HepG2 (cell line): ENCODE results near the gene MAB21L4. TPM values are rescaled to one million over a fixed set of nuclear protein-coding genes. Genes with fewer than 3 reads are reported as not detected.

Experiments used
- GPN1 ChIP-seq: sonication (generic); formaldehyde crosslinking; IDR thresholded peaks from 2 replicates; pipeline ENCODE4 v1.5.1; 2020; ENCODE audit warnings: missing genetic modification reagents, borderline replicate concordance
- GTF2F1 ChIP-seq: fragments of 150-350 bp; IDR thresholded peaks from 2 replicates; pipeline ENCODE4 v1.6.1; 2014; ENCODE audit warnings: low read length
- HOXA3 ChIP-seq: sonication (generic); formaldehyde crosslinking; IDR thresholded peaks from 2 replicates; pipeline ENCODE4 v1.5.0; 2020; ENCODE audit warnings: missing genetic modification reagents
- MAZ ChIP-seq, 2 experiments: sonication (generic) in 1 of 2; formaldehyde crosslinking in 1 of 2; IDR thresholded peaks; 2 replicates each; pipeline versions ENCODE4 v1.5.0 to v1.6.1; 2012 to 2020; ENCODE audit warnings: low read depth in 2 of 2, mild to moderate bottlenecking in 2 of 2, borderline replicate concordance in 1 of 2, improper control_type of control experiment in 1 of 2, low read length in 1 of 2, missing genetic modification reagents in 1 of 2, moderate library complexity in 1 of 2
- POGZ ChIP-seq: sonication (generic); formaldehyde crosslinking; IDR thresholded peaks from 2 replicates; pipeline ENCODE4 v1.4.0; 2020; ENCODE audit warnings: mild to moderate bottlenecking, missing genetic modification reagents
- SNAPC2 ChIP-seq: sonication (generic); formaldehyde crosslinking; IDR thresholded peaks from 2 replicates; pipeline ENCODE4 v1.8.1; 2022; ENCODE audit warnings: mild to moderate bottlenecking, missing genetic modification reagents
- TCF7L2 ChIP-seq: IDR thresholded peaks from 2 replicates; pipeline ENCODE4 v1.6.1; 2011; ENCODE audit warnings: mild to moderate bottlenecking, low read depth, low read length, moderate library complexity
- TERF1 ChIP-seq: sonication (generic); formaldehyde crosslinking; IDR thresholded peaks from 2 replicates; pipeline ENCODE4 v1.8.0; 2022; ENCODE audit warnings: mild to moderate bottlenecking, missing genetic modification reagents, moderate library complexity
- TFDP2 ChIP-seq: sonication (generic); formaldehyde crosslinking; IDR thresholded peaks from 2 replicates; pipeline ENCODE4 v1.4.0; 2020; ENCODE audit warnings: missing genetic modification reagents
- TRIM24 ChIP-seq: sonication (generic); formaldehyde crosslinking; IDR thresholded peaks from 2 replicates; pipeline ENCODE4 v1.8.0; 2022; ENCODE audit warnings: mild to moderate bottlenecking, missing genetic modification reagents
- ZBTB2 ChIP-seq: sonication (generic); formaldehyde crosslinking; IDR thresholded peaks from 2 replicates; pipeline ENCODE4 v1.8.0; 2022; ENCODE audit warnings: low read depth, missing genetic modification reagents
- ZBTB20 ChIP-seq: sonication (generic); formaldehyde crosslinking; IDR thresholded peaks from 2 replicates; pipeline ENCODE4 v1.8.1; 2023; ENCODE audit warnings: missing genetic modification reagents, low read depth, mild to moderate bottlenecking, borderline replicate concordance
- ZFX ChIP-seq: sonication (generic); formaldehyde crosslinking; IDR thresholded peaks from 2 replicates; pipeline ENCODE4 v1.4.0; 2020; ENCODE audit warnings: mild to moderate bottlenecking, low read depth, missing genetic modification reagents, moderate library complexity
- ZGPAT ChIP-seq: IDR thresholded peaks from 2 replicates; pipeline ENCODE4 v1.6.1; 2016; ENCODE audit warnings: mild to moderate bottlenecking
- ZMYM2 ChIP-seq: sonication (generic); formaldehyde crosslinking; IDR thresholded peaks from 2 replicates; pipeline ENCODE4 v1.8.0; 2022; ENCODE audit warnings: mild to moderate bottlenecking, missing genetic modification reagents
- ZNF225 ChIP-seq: sonication (generic); formaldehyde crosslinking; IDR thresholded peaks from 2 replicates; pipeline ENCODE4 v1.4.0; 2020; ENCODE audit warnings: mild to moderate bottlenecking, missing genetic modification reagents
- ZNF232 ChIP-seq: sonication (generic); formaldehyde crosslinking; IDR thresholded peaks from 2 replicates; pipeline ENCODE4 v1.4.0; 2020; ENCODE audit warnings: missing genetic modification reagents, borderline replicate concordance
- ZNF451 ChIP-seq: sonication (generic); formaldehyde crosslinking; IDR thresholded peaks from 2 replicates; pipeline ENCODE4 v1.5.0; 2020; ENCODE audit warnings: mild to moderate bottlenecking, missing genetic modification reagents
- polyA plus RNA-seq, 8 experiments: library from polyadenylated mRNA; depleted of rRNA in 3 of 8; stranded (reverse) in 7 of 8; unstranded in 1 of 8; fragments of >200 nt; fragmentation: Illumina TruSeq in 4 of 8; extraction: Trizol in 4 of 8; gene quantifications; 2 replicates each; pipeline versions ENCODE4 v1.2.1 to v1.2.3, GENCODE V29; 2011 to 2016; ENCODE audit warnings: low read depth in 4 of 8, missing spikeins in 1 of 8, mixed read lengths in 1 of 8; ENCODE audit not compliant: insufficient read depth in 1 of 8
- total RNA-seq, 5 experiments: library from RNA; depleted of rRNA; stranded (reverse); fragments of >200 nt; fragmentation: Illumina TruSeq; extraction: Trizol; gene quantifications; 2 replicates each; pipeline ENCODE4 v1.2.3, GENCODE V29; 2016; ENCODE audit warnings: low read depth in 1 of 5
- TF ChIP-seq, protein P1 (sequence below): sonication (generic); formaldehyde crosslinking; IDR thresholded peaks from 2 replicates; pipeline ENCODE4 v1.4.0; 2020; ENCODE audit warnings: missing genetic modification reagents

The MAB21L4 gene
- total and polyA plus RNA-seq, 2 of the 13 experiments (the other 11 are each of a cell fraction or from before 2014, with no cell fraction given) = 3.0 to 14.0 TPM

DNA sequence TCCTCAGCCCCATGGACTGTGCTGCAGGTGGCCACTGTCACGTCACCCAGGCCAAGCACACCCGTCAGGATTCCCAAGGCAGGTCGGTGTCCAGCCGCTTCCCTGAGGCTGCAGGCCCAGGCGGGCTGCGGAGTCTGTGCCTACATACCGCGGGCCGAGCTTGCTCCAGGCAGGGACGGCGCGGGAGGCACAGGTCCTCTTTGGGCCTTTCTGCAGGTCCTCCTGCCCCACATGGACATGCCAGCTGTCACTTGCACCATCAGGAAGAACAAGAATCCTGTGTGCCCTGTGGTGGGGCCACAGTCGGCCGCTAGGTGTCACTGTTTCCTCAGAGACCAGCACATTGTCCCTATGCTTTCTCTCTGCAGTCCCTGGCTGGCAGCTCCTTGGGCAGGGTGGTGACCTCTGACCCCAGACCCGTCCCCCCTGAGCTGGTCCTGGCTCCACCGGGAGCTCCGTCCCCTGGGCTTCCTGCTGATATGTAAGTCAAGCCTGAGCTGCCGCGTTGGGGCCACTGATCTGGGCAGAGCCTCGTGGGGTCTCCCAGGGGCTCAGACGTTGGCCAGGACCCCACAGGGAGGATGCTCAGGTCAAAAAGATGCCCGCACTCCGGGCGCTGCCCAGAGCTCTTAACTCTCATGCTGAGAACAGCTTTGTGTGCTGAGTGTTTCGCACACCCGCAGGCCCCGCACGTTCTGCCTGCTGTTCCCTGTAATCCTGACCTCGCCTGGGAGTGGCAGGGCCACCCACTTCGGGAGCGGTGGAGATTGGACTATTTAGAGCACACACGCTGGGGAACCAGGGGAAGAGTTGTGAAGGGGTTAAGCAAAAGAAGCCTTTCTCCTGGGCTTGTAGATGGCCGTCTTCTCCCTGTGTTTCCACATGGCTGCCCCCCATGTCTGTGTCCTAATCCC, 44.6 kb downstream of the MAB21L4 start (continued):
- no peak for TF ChIP-seq TFDP2 (CRISPR knock-in tag)
- no peak for TF ChIP-seq ZGPAT (CRISPR knock-in tag)
- 0 out of 2 replicates have a peak, but pooled peaks have one; percentile 35 for TF ChIP-seq TRIM24 (CRISPR knock-in tag)
- TF ChIP-seq ZFX (CRISPR knock-in tag) = no peak
- no peak for TF ChIP-seq ZNF451
- TF ChIP-seq GTF2F1 = no peak
- TF ChIP-seq HOXA3 (CRISPR knock-in tag) = peak; percentile 22; the same call in 1 of the 2 replicates
- TF ChIP-seq TCF7L2 = no peak
- no peak for TF ChIP-seq ZMYM2 (CRISPR knock-in tag)
- no peak for TF ChIP-seq MAZ (IDR thresholded peaks at IDR 0.05; ENCODE audit: borderline replicate concordance, low read depth, low read length)
- peak; percentile 60 for TF ChIP-seq MAZ (CRISPR knock-in tag; IDR thresholded peaks at IDR 0.05; ENCODE audit: low read depth)
- no peak for TF ChIP-seq ZBTB2 (CRISPR knock-in tag)
- TF ChIP-seq ZNF232 (CRISPR knock-in tag) = no peak
- peak; percentile 34; the same call in 1 of the 2 replicates for TF ChIP-seq ZBTB20 (CRISPR knock-in tag)
- peak; percentile 91 for TF ChIP-seq ZNF225 (CRISPR knock-in tag)
- TF ChIP-seq SNAPC2 (CRISPR knock-in tag) = no peak
- TF ChIP-seq, protein P1, sequence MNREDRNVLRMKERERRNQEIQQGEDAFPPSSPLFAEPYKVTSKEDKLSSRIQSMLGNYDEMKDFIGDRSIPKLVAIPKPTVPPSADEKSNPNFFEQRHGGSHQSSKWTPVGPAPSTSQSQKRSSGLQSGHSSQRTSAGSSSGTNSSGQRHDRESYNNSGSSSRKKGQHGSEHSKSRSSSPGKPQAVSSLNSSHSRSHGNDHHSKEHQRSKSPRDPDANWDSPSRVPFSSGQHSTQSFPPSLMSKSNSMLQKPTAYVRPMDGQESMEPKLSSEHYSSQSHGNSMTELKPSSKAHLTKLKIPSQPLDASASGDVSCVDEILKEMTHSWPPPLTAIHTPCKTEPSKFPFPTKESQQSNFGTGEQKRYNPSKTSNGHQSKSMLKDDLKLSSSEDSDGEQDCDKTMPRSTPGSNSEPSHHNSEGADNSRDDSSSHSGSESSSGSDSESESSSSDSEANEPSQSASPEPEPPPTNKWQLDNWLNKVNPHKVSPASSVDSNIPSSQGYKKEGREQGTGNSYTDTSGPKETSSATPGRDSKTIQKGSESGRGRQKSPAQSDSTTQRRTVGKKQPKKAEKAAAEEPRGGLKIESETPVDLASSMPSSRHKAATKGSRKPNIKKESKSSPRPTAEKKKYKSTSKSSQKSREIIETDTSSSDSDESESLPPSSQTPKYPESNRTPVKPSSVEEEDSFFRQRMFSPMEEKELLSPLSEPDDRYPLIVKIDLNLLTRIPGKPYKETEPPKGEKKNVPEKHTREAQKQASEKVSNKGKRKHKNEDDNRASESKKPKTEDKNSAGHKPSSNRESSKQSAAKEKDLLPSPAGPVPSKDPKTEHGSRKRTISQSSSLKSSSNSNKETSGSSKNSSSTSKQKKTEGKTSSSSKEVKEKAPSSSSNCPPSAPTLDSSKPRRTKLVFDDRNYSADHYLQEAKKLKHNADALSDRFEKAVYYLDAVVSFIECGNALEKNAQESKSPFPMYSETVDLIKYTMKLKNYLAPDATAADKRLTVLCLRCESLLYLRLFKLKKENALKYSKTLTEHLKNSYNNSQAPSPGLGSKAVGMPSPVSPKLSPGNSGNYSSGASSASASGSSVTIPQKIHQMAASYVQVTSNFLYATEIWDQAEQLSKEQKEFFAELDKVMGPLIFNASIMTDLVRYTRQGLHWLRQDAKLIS (CRISPR knock-in tag) = no peak
- TF ChIP-seq TERF1 (CRISPR knock-in tag) = no peak
- peak; percentile 23; the same call in 1 of the 2 replicates for TF ChIP-seq GPN1 (CRISPR knock-in tag)
- TF ChIP-seq POGZ = no peak
